ENCODE results near the gene CCNL1. TPM values are rescaled to one million over a fixed set of nuclear protein-coding genes. Genes with fewer than 3 reads are reported as not detected.

The CCNL1 gene
- total RNA-seq, 1 donor from 2014 or later: 19.2 TPM

- Histone ChIP-seq H3K27me3 (ENCODE audit: low read depth) (no peaks in the 10 kb centered on the region), H3K4me1 (peaks cover 61% of the 10 kb centered on the region), H3K4me3 (no peak overlapping the region), H3K27ac (replicated peaks) (no peak overlapping the region), H3K9me3 (replicated peaks) (no peaks in the 10 kb centered on the region), H3K36me3 (peaks cover 92% of the 10 kb centered on the region)
- intact Hi-C loops (cut with micrococcal nuclease): no loop called here
- DNase-seq: no peak
- TF ChIP-seq, protein P1, sequence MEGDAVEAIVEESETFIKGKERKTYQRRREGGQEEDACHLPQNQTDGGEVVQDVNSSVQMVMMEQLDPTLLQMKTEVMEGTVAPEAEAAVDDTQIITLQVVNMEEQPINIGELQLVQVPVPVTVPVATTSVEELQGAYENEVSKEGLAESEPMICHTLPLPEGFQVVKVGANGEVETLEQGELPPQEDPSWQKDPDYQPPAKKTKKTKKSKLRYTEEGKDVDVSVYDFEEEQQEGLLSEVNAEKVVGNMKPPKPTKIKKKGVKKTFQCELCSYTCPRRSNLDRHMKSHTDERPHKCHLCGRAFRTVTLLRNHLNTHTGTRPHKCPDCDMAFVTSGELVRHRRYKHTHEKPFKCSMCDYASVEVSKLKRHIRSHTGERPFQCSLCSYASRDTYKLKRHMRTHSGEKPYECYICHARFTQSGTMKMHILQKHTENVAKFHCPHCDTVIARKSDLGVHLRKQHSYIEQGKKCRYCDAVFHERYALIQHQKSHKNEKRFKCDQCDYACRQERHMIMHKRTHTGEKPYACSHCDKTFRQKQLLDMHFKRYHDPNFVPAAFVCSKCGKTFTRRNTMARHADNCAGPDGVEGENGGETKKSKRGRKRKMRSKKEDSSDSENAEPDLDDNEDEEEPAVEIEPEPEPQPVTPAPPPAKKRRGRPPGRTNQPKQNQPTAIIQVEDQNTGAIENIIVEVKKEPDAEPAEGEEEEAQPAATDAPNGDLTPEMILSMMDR (IDR thresholded peaks at IDR 0.05; ENCODE audit: borderline replicate concordance): no peak
These were observed 7.0 kb downstream of the CCNL1 start for GRCh38 chr3:157152930-157153329.

GRCh38 chr3:157152438-157152837 lies 7.5 kb downstream of the CCNL1 start:
- no peaks in the 10 kb centered on the region for H3K9me3 ChIP-seq (replicated peaks)
- H3K36me3 ChIP-seq: peaks cover 92% of the 10 kb centered on the region
- peaks cover 56% of the 10 kb centered on the region for H3K4me1 ChIP-seq
- H3K4me3 ChIP-seq: no peak overlapping the region
- TF ChIP-seq, protein P1 (IDR thresholded peaks at IDR 0.05; ENCODE audit: borderline replicate concordance): no peak
- no peak for DNase-seq
- intact Hi-C loops (cut with micrococcal nuclease): no loop called here
- H3K27me3 ChIP-seq (ENCODE audit: low read depth): no peaks in the 10 kb centered on the region
- H3K27ac ChIP-seq (replicated peaks): no peak overlapping the region

GRCh38 chr3:157151627-157152026 lies 8.3 kb downstream of the CCNL1 start:
- DNase-seq: no peak
- TF ChIP-seq, protein P1 (IDR thresholded peaks at IDR 0.05; ENCODE audit: borderline replicate concordance): no peak
- Histone ChIP-seq H3K36me3 (peaks cover 92% of the 10 kb centered on the region), H3K9me3 (replicated peaks) (no peaks in the 10 kb centered on the region), H3K4me3 (no peak overlapping the region), H3K27ac (replicated peaks) (no peak overlapping the region), H3K27me3 (ENCODE audit: low read depth) (no peaks in the 10 kb centered on the region), H3K4me1 (peaks cover 48% of the 10 kb centered on the region)
- intact Hi-C loops (cut with micrococcal nuclease): no loop called here

GRCh38 chr3:157151151-157151550 lies 8.8 kb downstream of the CCNL1 start:
- Histone ChIP-seq H3K27ac (replicated peaks) (no peak overlapping the region), H3K4me1 (peaks cover 43% of the 10 kb centered on the region), H3K27me3 (ENCODE audit: low read depth) (no peaks in the 10 kb centered on the region), H3K4me3 (no peak overlapping the region), H3K36me3 (peaks cover 92% of the 10 kb centered on the region), H3K9me3 (replicated peaks) (no peaks in the 10 kb centered on the region)
- TF ChIP-seq, protein P1 (IDR thresholded peaks at IDR 0.05; ENCODE audit: borderline replicate concordance): no peak
- intact Hi-C loops (cut with micrococcal nuclease): no loop called here
- DNase-seq: no peak

DNA sequence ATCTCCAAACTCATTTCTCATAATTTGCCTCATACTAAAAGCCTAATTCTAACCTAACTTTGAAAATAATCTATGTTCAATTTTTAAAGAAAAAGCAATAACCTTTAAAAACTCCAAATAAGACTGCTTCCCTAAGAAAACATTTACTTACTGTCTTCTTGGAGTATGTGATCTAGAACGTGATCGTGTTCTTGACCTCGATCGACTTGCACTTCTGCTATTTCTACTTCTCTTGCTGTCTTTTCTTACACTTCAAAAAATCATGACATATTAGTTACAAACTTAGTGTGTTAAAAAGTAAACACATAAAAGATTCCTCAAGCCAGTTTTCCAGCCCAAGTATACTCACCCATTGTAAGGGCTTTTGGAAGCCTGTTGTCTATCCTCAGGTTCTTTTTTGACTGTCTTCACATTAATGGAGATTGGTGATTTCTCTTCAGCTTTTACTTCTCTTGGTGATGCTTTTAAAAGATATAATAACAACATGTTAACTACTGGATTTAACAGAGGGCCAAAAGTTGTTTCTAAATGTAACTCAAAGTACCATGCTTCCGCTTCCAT lies 10.7 kb downstream of the CCNL1 start:
- no peak overlapping the region for H3K4me3 ChIP-seq
- intact Hi-C loops (cut with micrococcal nuclease): loop anchor here (10.0 kb wide), 1 partner anchor 454 kb away; no protein-coding TSS in a partner anchor
- H3K9me3 ChIP-seq (replicated peaks): no peaks in the 10 kb centered on the region
- peaks cover 24% of the 10 kb centered on the region for H3K4me1 ChIP-seq
- TF ChIP-seq, protein P1 (IDR thresholded peaks at IDR 0.05; ENCODE audit: borderline replicate concordance): no peak
- no peak overlapping the region for H3K27ac ChIP-seq (replicated peaks)
- peaks cover 92% of the 10 kb centered on the region for H3K36me3 ChIP-seq
- DNase-seq: no peak
- H3K27me3 ChIP-seq (ENCODE audit: low read depth): no peaks in the 10 kb centered on the region
